SU-DHL-6 (cell line): ENCODE data around the gene COG2.

Experiments used
- EZH2phosphoT487 ChIP-seq: fragments of 200-600 bp; sonication (generic), shearing (Covaris generic); conservative IDR thresholded peaks from 2 replicates; pipeline ENCODE4 v1.6.1; 2018; ENCODE audit warnings: mild to moderate bottlenecking, antibody characterized with exemption, low read length, moderate library complexity, mixed read lengths
- TF ChIP-seq, protein P1 (sequence below): fragments of 200-600 bp; sonication (generic); IDR thresholded peaks from one replicate; pipeline ENCODE4 v1.5.1; 2017; ENCODE audit warnings: antibody characterized with exemption, mild to moderate bottlenecking, low read length, moderate library complexity; ENCODE audit not compliant: insufficient read depth, poor library complexity, severe bottlenecking

DNA sequence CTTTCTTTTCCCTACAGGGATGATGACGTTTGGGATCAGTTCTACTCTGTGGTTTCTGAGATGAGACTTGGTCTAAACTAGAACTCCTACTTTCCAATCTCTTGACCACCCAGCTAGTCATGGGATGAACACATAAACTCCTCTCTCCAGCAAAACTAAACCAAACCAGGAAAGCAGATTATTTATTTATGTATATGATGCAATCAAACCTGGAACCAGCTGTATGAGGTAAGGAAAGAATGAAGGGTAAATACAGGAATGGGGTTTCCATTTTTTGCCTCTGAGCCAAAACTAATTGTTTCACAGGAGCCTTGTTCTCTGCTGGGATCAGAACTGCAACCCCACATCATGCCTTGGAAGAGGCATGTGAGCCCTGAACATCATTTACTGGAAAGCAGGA lies 75.0 kb downstream of the COG2 start:
- TF ChIP-seq, protein P1, sequence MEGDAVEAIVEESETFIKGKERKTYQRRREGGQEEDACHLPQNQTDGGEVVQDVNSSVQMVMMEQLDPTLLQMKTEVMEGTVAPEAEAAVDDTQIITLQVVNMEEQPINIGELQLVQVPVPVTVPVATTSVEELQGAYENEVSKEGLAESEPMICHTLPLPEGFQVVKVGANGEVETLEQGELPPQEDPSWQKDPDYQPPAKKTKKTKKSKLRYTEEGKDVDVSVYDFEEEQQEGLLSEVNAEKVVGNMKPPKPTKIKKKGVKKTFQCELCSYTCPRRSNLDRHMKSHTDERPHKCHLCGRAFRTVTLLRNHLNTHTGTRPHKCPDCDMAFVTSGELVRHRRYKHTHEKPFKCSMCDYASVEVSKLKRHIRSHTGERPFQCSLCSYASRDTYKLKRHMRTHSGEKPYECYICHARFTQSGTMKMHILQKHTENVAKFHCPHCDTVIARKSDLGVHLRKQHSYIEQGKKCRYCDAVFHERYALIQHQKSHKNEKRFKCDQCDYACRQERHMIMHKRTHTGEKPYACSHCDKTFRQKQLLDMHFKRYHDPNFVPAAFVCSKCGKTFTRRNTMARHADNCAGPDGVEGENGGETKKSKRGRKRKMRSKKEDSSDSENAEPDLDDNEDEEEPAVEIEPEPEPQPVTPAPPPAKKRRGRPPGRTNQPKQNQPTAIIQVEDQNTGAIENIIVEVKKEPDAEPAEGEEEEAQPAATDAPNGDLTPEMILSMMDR, result no peak
- TF ChIP-seq EZH2phosphoT487, result no peak
